ENCODE data around the gene SLC25A48.

DNA sequence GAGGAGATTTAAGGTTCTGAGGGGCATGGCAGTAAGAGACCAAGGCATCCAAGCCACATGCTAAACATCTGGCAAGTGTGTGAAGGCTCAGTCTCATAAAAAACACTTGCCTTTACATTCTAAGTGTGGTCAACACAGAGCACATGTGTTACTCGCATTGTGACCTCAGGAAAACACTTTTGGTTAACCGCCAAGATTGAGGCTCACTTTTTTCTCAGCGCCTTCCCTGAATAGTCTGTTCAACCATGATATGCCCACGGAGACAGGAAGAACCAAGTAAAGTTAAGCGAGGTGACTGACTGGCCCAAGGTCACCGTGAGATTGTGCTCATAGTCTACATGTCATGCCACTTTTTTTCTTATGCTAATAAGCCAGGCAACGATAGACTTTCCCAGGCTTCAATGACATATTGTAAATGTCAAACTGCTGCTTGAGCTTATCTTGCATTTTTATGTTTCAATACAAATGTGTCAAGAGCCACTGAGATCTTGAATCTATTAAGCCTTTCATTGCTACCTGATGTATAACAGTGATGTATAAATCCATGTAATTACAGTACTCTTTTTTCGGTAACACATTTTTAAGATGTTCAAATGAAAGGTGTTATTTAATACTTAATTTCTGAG, 82.3 kb downstream of the SLC25A48 start:
- TF ChIP-seq, protein P1, sequence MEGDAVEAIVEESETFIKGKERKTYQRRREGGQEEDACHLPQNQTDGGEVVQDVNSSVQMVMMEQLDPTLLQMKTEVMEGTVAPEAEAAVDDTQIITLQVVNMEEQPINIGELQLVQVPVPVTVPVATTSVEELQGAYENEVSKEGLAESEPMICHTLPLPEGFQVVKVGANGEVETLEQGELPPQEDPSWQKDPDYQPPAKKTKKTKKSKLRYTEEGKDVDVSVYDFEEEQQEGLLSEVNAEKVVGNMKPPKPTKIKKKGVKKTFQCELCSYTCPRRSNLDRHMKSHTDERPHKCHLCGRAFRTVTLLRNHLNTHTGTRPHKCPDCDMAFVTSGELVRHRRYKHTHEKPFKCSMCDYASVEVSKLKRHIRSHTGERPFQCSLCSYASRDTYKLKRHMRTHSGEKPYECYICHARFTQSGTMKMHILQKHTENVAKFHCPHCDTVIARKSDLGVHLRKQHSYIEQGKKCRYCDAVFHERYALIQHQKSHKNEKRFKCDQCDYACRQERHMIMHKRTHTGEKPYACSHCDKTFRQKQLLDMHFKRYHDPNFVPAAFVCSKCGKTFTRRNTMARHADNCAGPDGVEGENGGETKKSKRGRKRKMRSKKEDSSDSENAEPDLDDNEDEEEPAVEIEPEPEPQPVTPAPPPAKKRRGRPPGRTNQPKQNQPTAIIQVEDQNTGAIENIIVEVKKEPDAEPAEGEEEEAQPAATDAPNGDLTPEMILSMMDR (IDR thresholded peaks at IDR 0.05), result no peak
- TF ChIP-seq POLR2A (IDR thresholded peaks at IDR 0.05), result no peak
